T-cell (primary cell): Measurements from ENCODE around the gene WARS2. TPM values are rescaled to one million over a fixed set of nuclear protein-coding genes. Genes with fewer than 3 reads are reported as not detected.
A peak's percentile ranks its signal among the peaks of the same experiment; 100 is the strongest.

Experiments
- ATAC-seq, 4 experiments: fragments of 200-7000 bp in 3 of 4; fragments of 150-1000 bp in 1 of 4; cut with Tn5 transposase; replicated peaks in 1 of 4; 1 replicate in 3 of 4; 2 replicates in 1 of 4; pipeline ENCODE4 v1.10.0; 2021; ENCODE audit warnings: moderate library complexity in 3 of 4, mild to moderate bottlenecking in 2 of 4, moderate number of reproducible peaks in 1 of 4
- CTCF ChIA-PET, 2 donors: fragments of 300-600 bp; sonication (Branson Sonifier 250); formaldehyde crosslinking; loops; one replicate each; lab custom pipeline; 2022; ENCODE audit warnings: antibody characterized with exemption in 2 of 2; lab: Charles Lee
- POLR2A ChIA-PET, 2 donors: fragments of 300-600 bp; sonication (Branson Sonifier 250); formaldehyde crosslinking; loops; one replicate each; lab custom pipeline; 2022; ENCODE audit warnings: antibody characterized with exemption in 2 of 2; lab: Charles Lee
- DNase-seq, 35 experiments: peaks; one replicate each; pipeline versions ENCODE4 v3.0.0 to v3.0.0-alpha.2; 2013 to 2023
- H3K27ac ChIP-seq: one replicate; pipeline ENCODE4 v1.5.1; 2013; ENCODE audit warnings: low read length
- H3K27me3 ChIP-seq, 2 experiments: replicated peaks in 1 of 2; 1 replicate in 1 of 2; 2 replicates in 1 of 2; pipeline versions ENCODE4 v1.6.1 to v1.7.0; 2013; ENCODE audit warnings: low read length in 1 of 2, mixed read lengths in 1 of 2; ENCODE audit not compliant: control insufficient read depth in 2 of 2, insufficient read depth in 2 of 2; ENCODE audit errors: extremely low read depth in 1 of 2
- H3K36me3 ChIP-seq, 2 donors: 1 replicate in 1 of 2; 2 replicates in 1 of 2; pipeline versions ENCODE4 v1.6.1 to v1.7.0; 2013; ENCODE audit warnings: low read length in 1 of 2; ENCODE audit not compliant: control insufficient read depth in 2 of 2, insufficient read depth in 1 of 2; ENCODE audit errors: extremely low read depth in 1 of 2
- H3K4me1 ChIP-seq, 2 experiments: 1 replicate in 1 of 2; 2 replicates in 1 of 2; pipeline versions ENCODE4 v1.6.1 to v1.7.0; 2013; ENCODE audit warnings: low read length in 2 of 2, mixed read lengths in 1 of 2; ENCODE audit not compliant: insufficient read depth in 2 of 2, control insufficient read depth in 1 of 2; ENCODE audit errors: extremely low read depth in 1 of 2
- H3K4me3 ChIP-seq, 2 donors: 1 replicate in 1 of 2; 2 replicates in 1 of 2; pipeline versions ENCODE4 v1.5.1 to v1.7.0; 2013; ENCODE audit warnings: mild to moderate bottlenecking in 2 of 2, low read length in 1 of 2, moderate library complexity in 1 of 2; ENCODE audit not compliant: control insufficient read depth in 1 of 2; ENCODE audit errors: extremely low read depth in 1 of 2
- H3K9me3 ChIP-seq: 2 replicates; pipeline ENCODE4 v1.7.0; 2013
- H3K27ac Mint-ChIP-seq, 2 donors: one replicate each; pipeline ENCODE4 v1.8.0; 2020 to 2021; ENCODE audit warnings: mild to moderate bottlenecking in 2 of 2, mixed read lengths in 2 of 2
- H3K27me3 Mint-ChIP-seq, 2 donors: one replicate each; pipeline ENCODE4 v1.8.0; 2021 to 2022; ENCODE audit warnings: mixed read lengths in 2 of 2
- H3K36me3 Mint-ChIP-seq: one replicate; pipeline ENCODE4 v1.8.0; 2021; ENCODE audit warnings: mixed read lengths
- H3K4me1 Mint-ChIP-seq, 3 donors: one replicate each; pipeline ENCODE4 v1.8.0; 2020 to 2022; ENCODE audit warnings: mixed read lengths in 3 of 3, mild to moderate bottlenecking in 1 of 3
- H3K4me3 Mint-ChIP-seq, 3 donors: one replicate each; pipeline ENCODE4 v1.8.0; 2020 to 2022; ENCODE audit warnings: mild to moderate bottlenecking in 3 of 3, mixed read lengths in 3 of 3, moderate library complexity in 3 of 3
- H3K9me3 Mint-ChIP-seq, 3 donors: one replicate each; pipeline ENCODE4 v1.8.0; 2020 to 2022; ENCODE audit warnings: mixed read lengths in 3 of 3
- WGBS: methylation state at CpG from one replicate; pipeline ENCODE4 v1.1.5; 2013; ENCODE audit warnings: missing lambda C conversion rate; ENCODE audit not compliant: insufficient coverage; 5-methylcytosine and 5-hydroxymethylcytosine counted together
- total RNA-seq, 35 experiments: library from RNA in 6 of 35; stranded (reverse) in 6 of 35; fragments of 120-200 nt in 1 of 35; gene quantifications; one replicate each; pipeline versions ENCODE4 v1.2.1 to v1.2.4 and lab custom pipeline; 2013 to 2026

The WARS2 gene
- total RNA-seq, 5 donors from 2014 or later (not counting 1 experiment from before 2014, with no cell fraction given), result 6.6 to 32.4 (median 8.5) TPM

DNA sequence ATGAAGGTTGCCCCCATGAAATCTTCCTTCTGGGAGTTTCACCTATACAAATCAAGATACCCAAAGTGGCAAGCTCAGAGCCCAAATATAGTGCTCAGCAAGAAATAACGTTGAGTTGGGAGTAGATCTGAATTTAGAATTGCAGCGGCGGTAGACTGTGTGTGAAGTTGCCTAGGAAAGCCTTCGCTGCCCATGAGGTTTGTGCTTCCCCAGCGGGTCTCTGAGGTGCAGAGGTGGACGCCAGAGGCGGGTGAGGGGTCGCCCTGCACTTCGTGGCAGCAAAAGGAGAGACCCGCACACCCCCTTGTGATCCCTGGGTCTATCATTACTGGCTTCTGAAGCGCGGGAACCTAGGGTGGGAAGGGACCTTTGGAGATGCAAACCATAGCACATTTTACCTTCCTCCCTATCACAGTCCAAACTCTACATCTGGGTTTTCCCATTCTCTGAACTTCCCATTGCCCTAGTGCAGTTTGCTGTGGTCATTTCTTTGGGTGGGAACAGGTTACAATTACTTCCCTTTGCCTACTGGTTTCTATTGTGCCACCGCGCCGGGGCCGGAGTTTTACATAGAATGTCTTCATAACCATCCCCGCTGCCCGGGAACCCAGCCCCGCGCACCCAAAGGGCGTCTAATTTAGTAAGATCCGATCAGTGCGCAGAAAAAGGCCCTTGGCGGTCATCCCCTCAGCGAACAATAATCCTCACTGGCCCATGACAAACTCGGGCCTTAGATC is 157.5 kb downstream of the WARS2 start:
- no peaks in the 10 kb centered on the region for H3K36me3 Mint-ChIP-seq
- ChIA-PET POLR2A (no interaction called here), CTCF (interaction anchor here in 1 of 2 donors (0.6 kb wide), 1 partner anchor 26 kb away, joined by 5 read pairs; no protein-coding TSS in a partner anchor)
- H3K36me3 ChIP-seq, result no peaks in the 10 kb centered on the region
- ATAC-seq, result no peak
- H3K9me3 ChIP-seq, result no peaks in the 10 kb centered on the region
- peaks cover 81 to 89% of the 10 kb centered on the region in 2 donors for H3K27me3 Mint-ChIP-seq
- 11% methylated on average over 19 of the region's 26 CpGs for WGBS
- peaks cover 0 to 10% (median 5%) of the 10 kb centered on the region in 3 donors for H3K9me3 Mint-ChIP-seq
- no peak for DNase-seq
- no peak overlapping the region for H3K27ac Mint-ChIP-seq
- H3K4me1 Mint-ChIP-seq, result peaks cover 24 to 41% (median 30%) of the 10 kb centered on the region in 3 donors
- H3K4me3 ChIP-seq, result no peak overlapping the region
- peaks cover 0 to 20% of the 10 kb centered on the region in 2 experiments for H3K4me1 ChIP-seq
- no peak overlapping the region for H3K27ac ChIP-seq
- H3K27me3 ChIP-seq, result peaks cover 25 to 69% of the 10 kb centered on the region in 2 experiments
- peak overlapping the region in 1 of 3 donors; percentile 74 for H3K4me3 Mint-ChIP-seq

DNA sequence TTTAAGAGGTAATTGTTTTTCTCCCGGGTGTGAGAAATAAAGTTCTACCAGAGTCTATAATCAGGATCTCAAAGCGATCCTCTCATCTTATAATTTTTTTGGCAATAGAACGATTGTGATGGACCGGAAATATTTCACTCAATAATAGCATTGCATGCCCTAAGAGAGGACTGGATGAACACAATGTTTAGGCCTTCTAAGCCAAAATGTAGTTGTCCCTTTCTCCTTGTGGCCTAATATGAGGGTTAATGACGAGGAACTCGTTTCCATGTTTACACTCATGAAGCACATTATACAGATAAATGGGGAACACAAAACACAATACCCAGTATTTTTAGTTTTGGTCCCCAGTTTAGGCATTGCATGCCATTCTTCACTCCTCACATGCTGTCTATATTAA is 158.2 kb downstream of the WARS2 start:
- Histone ChIP-seq H3K27ac (no peak overlapping the region), H3K36me3 (no peaks in the 10 kb centered on the region), H3K4me1 (peaks cover 0 to 13% of the 10 kb centered on the region in 2 experiments), H3K4me3 (no peak overlapping the region), H3K27me3 (peaks cover 29 to 62% of the 10 kb centered on the region in 2 experiments), H3K9me3 (no peaks in the 10 kb centered on the region)
- Mint-ChIP-seq H3K27ac (no peak overlapping the region), H3K9me3 (peaks cover 0 to 10% (median 5%) of the 10 kb centered on the region in 3 donors), H3K36me3 (no peaks in the 10 kb centered on the region), H3K27me3 (peaks cover 82 to 87% of the 10 kb centered on the region in 2 donors), H3K4me3 (no peak overlapping the region), H3K4me1 (peaks cover 24 to 41% (median 30%) of the 10 kb centered on the region in 3 donors)
- WGBS, result no CpG with 5 or more reads among the region's 6 CpGs
- DNase-seq (no peak), ATAC-seq (no peak)
- POLR2A ChIA-PET, result no interaction called here
- CTCF ChIA-PET, result no interaction called here

DNA sequence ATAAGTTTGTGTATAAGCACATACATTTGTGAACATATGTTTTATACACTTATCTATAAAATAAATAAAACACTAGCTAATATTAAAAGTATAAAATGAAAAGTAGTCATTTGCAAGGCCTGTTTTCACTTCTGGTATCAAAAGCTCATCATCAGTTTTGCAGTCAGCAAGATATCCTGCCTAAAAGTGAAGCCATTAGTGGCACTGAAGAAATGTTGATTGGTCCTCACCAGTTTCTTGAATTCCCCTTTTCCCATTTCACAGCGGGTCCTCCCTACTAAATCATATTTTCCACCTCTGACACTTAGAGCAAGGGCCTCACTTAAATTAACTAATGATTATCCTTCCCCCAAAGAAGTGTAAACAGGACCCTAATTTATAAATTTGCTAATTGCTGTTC is 159.0 kb downstream of the WARS2 start:
- 0% methylated on average over 1 of the region's 1 CpG for WGBS
- ChIA-PET CTCF (no interaction called here), POLR2A (no interaction called here)
- no peak overlapping the region for H3K4me3 ChIP-seq
- H3K27ac ChIP-seq, result no peak overlapping the region
- Mint-ChIP-seq H3K4me3 (no peak overlapping the region), H3K9me3 (peaks cover 0 to 8% (median 5%) of the 10 kb centered on the region in 3 donors), H3K4me1 (peaks cover 19 to 35% (median 23%) of the 10 kb centered on the region in 3 donors), H3K27me3 (peaks cover 77 to 85% of the 10 kb centered on the region in 2 donors), H3K27ac (no peak overlapping the region), H3K36me3 (no peaks in the 10 kb centered on the region)
- H3K4me1 ChIP-seq, result peaks cover 0 to 10% of the 10 kb centered on the region in 2 experiments
- H3K36me3 ChIP-seq, result no peaks in the 10 kb centered on the region
- DNase-seq (no peak), ATAC-seq (no peak)
- H3K27me3 ChIP-seq, result peaks cover 26 to 55% of the 10 kb centered on the region in 2 experiments
- no peaks in the 10 kb centered on the region for H3K9me3 ChIP-seq

Other genes with a start within 250 kb of the WARS2 start
- gene TBX15, start 152.3 kb downstream of the WARS2 start, total RNA-seq, result under 1 TPM in 1 of 5 donors, not detected in 4; 0.12 TPM
- not detected for gene HAO2, start 228.1 kb upstream of the WARS2 start, total RNA-seq